Measurements from ENCODE around the gene OLFM4.

The OLFM4 gene

DNA sequence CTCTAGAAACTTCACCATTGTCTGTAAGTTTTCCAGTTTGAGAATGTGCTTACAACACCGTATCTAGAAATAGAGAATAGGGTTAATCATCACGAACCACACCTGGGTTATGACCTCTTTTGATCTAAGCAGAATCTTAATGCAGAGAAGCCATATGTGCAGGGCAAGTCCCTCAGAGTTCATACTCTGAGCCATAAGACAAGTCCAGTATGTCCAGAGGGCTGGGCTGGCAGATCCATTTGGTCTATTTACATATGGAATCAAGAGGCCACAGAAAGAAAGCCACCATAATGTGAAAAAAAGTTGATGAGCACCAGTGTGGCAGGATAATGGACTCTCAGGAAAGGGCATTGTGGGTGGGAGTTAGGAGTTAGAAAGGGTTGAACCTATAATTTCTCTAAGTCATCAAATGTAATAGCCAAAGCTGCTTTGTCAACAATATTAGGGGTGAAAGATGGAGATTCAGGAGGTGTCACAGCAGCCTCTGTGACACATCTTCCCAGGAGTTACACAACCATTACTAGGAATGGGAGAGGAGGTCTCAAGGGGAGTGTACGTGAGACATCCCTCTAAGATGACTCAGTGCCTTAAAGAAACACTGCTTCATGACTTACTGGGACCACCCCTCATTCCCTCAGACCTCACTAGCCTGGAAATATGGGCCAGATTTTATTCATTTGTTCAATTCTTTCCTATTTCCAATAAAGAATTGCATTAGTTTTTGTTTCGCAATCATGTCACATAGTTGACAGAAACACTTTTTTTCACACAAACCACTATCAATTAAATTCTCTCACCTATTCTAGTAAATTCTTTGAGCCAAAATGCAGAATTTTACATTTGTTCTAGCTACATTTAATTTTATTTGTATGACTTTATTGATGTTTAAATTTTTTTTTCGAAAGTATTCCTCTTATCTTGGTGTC, 30.4 kb upstream of the OLFM4 start:
- Histone ChIP-seq H3K4me1 (no peaks in the 10 kb centered on the region), H3K4me3 (no peak overlapping the region), H3K36me3 (no peaks in the 10 kb centered on the region), H3K27me3 (no peaks in the 10 kb centered on the region), H3K27ac (no peak overlapping the region), H3K9me3 (no peaks in the 10 kb centered on the region)
- TF ChIP-seq, protein P1, sequence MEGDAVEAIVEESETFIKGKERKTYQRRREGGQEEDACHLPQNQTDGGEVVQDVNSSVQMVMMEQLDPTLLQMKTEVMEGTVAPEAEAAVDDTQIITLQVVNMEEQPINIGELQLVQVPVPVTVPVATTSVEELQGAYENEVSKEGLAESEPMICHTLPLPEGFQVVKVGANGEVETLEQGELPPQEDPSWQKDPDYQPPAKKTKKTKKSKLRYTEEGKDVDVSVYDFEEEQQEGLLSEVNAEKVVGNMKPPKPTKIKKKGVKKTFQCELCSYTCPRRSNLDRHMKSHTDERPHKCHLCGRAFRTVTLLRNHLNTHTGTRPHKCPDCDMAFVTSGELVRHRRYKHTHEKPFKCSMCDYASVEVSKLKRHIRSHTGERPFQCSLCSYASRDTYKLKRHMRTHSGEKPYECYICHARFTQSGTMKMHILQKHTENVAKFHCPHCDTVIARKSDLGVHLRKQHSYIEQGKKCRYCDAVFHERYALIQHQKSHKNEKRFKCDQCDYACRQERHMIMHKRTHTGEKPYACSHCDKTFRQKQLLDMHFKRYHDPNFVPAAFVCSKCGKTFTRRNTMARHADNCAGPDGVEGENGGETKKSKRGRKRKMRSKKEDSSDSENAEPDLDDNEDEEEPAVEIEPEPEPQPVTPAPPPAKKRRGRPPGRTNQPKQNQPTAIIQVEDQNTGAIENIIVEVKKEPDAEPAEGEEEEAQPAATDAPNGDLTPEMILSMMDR (IDR thresholded peaks at IDR 0.05) = no peak
- no peak for DNase-seq
- intact Hi-C loops (cut with DNase I; ENCODE audit: low total_unique reads) = no loop called here

DNA sequence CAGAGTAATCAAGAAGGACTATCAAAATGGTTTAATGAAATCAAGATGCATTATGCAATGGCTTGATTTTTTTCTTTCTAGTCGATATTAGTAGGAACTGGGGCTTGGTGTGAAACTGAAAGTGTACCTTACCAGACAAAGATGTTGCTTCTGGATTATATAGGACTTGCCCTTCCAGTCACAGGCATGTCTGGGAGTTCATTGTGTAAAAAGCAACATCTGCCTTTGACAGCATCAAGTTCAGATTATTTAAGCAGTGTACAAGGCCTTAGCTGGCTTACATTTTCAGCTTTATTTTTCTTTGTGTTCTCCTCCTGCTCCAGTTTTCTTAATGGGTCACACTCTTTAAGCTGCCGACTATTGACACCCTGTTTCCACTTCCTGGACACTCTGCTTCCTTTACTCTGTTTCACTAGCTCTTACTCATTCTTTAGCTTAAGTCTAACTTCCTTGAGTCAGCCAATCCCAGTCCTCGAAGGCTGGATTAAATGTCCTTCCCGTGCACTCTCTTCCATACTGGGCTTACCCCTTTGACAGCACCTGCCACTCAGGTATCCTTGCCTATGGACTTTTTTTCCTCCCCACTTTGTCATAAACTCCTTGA, 29.4 kb upstream of the OLFM4 start:
- H3K4me3 ChIP-seq = no peak overlapping the region
- H3K27ac ChIP-seq = no peak overlapping the region
- TF ChIP-seq, protein P1 (IDR thresholded peaks at IDR 0.05) = no peak
- H3K9me3 ChIP-seq = no peaks in the 10 kb centered on the region
- H3K27me3 ChIP-seq = no peaks in the 10 kb centered on the region
- intact Hi-C loops (cut with DNase I; ENCODE audit: low total_unique reads) = no loop called here
- no peaks in the 10 kb centered on the region for H3K4me1 ChIP-seq
- no peak for DNase-seq
- no peaks in the 10 kb centered on the region for H3K36me3 ChIP-seq

DNA sequence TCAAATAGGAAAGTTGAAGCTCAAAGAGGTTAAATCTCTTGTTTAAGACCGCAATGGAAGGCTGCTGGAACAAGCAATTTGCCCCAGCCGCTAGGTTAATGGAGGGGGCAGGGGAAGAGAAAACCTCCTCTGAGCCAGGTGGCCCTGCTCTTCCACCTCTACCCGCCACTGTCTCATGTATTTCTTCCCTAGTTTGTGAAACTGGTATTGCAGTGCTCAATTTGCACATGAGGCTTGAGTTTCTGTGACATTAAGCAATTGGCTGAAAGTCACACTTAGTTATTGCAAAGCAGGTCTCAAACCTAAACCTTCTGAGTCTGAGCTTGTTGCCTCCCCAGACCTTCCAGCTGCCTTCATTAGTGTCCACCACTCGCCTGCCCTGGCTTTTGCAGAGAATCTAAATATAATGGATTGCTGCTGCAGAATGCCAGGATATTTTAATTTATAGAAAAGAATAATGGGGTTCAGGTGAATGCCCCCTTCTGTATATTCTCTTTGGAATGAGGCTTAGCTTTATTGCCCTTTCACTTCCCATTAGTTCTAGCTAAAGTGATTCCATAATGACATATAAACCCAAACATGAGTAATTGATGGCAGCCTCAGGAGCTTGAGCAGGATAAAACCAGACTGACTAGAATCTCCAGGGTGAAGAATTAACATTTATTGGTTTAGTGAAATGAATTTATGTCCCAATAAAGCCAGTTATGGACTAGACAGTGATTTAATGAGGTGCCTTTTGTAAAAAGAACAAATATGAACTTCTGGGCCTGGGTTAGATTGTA, 27.0 kb upstream of the OLFM4 start:
- H3K36me3 ChIP-seq = no peaks in the 10 kb centered on the region
- no peak for DNase-seq
- H3K27me3 ChIP-seq = peaks cover 0 to 2% of the 10 kb centered on the region in 2 donors
- H3K27ac ChIP-seq = no peak overlapping the region
- TF ChIP-seq, protein P1 (IDR thresholded peaks at IDR 0.05) = no peak
- intact Hi-C loops (cut with DNase I; ENCODE audit: low total_unique reads) = no loop called here
- no peaks in the 10 kb centered on the region for H3K9me3 ChIP-seq
- no peaks in the 10 kb centered on the region for H3K4me1 ChIP-seq
- H3K4me3 ChIP-seq = no peak overlapping the region

DNA sequence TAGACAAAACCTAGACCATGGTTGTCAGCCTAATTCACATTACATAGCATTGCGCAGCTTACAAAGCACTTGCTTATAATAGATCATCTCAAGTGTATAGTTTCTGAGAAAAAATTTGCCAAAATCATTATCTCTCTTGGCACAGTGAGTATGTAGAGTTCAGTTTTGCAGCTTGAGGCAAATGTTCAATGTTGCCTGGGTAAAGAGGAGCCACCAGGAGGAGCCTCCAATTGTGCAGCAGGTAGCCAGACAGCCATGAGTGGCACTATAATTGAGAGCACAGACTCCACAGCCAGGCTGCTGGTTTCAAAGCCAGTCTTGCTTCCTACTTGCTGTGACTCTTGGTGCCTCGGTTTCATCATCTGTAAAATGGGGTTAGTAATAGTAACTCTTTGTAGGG, 24.0 kb upstream of the OLFM4 start:
- Histone ChIP-seq H3K4me3 (no peak overlapping the region), H3K4me1 (no peaks in the 10 kb centered on the region), H3K9me3 (no peaks in the 10 kb centered on the region), H3K27me3 (peaks cover 0 to 2% of the 10 kb centered on the region in 2 donors), H3K27ac (no peak overlapping the region), H3K36me3 (no peaks in the 10 kb centered on the region)
- intact Hi-C loops (cut with DNase I; ENCODE audit: low total_unique reads) = no loop called here
- TF ChIP-seq, protein P1 (IDR thresholded peaks at IDR 0.05) = no peak
- DNase-seq = no peak

DNA sequence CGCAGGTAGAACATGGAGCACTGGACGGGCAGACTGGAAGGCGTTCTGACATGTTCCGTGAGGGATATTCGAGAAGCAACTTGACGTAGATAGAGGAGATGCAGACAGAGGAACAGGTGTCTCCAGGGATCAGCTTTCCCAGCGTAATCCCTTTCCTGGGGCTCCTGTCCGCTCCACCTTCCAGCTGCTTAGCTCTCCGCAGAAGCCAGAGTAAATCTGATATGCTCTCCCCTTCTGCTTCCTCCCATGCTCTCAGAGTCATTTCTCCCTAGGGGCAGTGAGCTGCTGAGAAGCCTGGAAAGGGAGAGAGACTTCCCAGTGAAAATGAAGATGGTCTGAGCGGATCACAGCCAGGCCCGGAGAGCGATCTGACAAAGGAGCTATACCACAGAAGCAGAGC, 23.0 kb upstream of the OLFM4 start:
- Histone ChIP-seq H3K27me3 (peaks cover 0 to 2% of the 10 kb centered on the region in 2 donors), H3K9me3 (no peaks in the 10 kb centered on the region), H3K27ac (no peak overlapping the region), H3K36me3 (no peaks in the 10 kb centered on the region), H3K4me1 (no peaks in the 10 kb centered on the region), H3K4me3 (no peak overlapping the region)
- TF ChIP-seq, protein P1 (IDR thresholded peaks at IDR 0.05) = no peak
- DNase-seq = no peak
- intact Hi-C loops (cut with DNase I; ENCODE audit: low total_unique reads) = no loop called here
